HG03159 (cell line): ENCODE results near the gene URAD.
"Not testable (repeated sequence)": the region's sequence is repeated elsewhere in the genome, so short reads cannot be mapped to it uniquely, and the experiment has no call there.

Experiments
- ATAC-seq: cut with Tn5 transposase; IDR thresholded peaks from one replicate; pipeline ENCODE4 v1.9.1; 2021; ENCODE audit warnings: mild to moderate bottlenecking, moderate library complexity; ENCODE audit not compliant: unreplicated experiment

The URAD gene

GRCh38 chr13:27971236-27971645, 17.3 kb downstream of the URAD start:
- ATAC-seq = no peak

- ATAC-seq = no peak
Measured at GRCh38 chr13:27970382-27971235, 17.9 kb downstream of the URAD start.

- ATAC-seq = no peak
Measured at GRCh38 chr13:27969866-27970229, 18.6 kb downstream of the URAD start.

GRCh38 chr13:27969082-27969865, 19.2 kb downstream of the URAD start, which contains the start of gene CDX2:
Gene CDX2, minus strand, starts transcription at chr13:27969315. Its CDS starts 309 bp downstream, at chr13:27969006.
- no peak for ATAC-seq

- ATAC-seq = no peak
Measured at GRCh38 chr13:27968316-27969081, 20.0 kb downstream of the URAD start.

GRCh38 chr13:27967736-27968315, 20.7 kb downstream of the URAD start:
- ATAC-seq = no peak

- ATAC-seq = no peak
Measured at GRCh38 chr13:27967203-27967735, 21.2 kb downstream of the URAD start.

- no peak for ATAC-seq
Measured at GRCh38 chr13:27966641-27967202, 21.8 kb downstream of the URAD start.

GRCh38 chr13:27965740-27966640, 22.5 kb downstream of the URAD start:
- ATAC-seq = no peak

GRCh38 chr13:27965343-27965739, 23.2 kb downstream of the URAD start:
- no peak for ATAC-seq

- no peak for ATAC-seq
Measured at GRCh38 chr13:27964741-27965323, 23.7 kb downstream of the URAD start.

GRCh38 chr13:27964206-27964605, 24.3 kb downstream of the URAD start:
- not testable (repeated sequence) for ATAC-seq

GRCh38 chr13:27963491-27963890, 25.0 kb downstream of the URAD start:
- ATAC-seq = no peak

GRCh38 chr13:27962982-27963381, 25.5 kb downstream of the URAD start:
- no peak for ATAC-seq

GRCh38 chr13:27962128-27962841, 26.2 kb downstream of the URAD start:
- ATAC-seq = no peak

- no peak for ATAC-seq
Measured at GRCh38 chr13:27961227-27962085, 27.0 kb downstream of the URAD start.
